GM19324 (cell line): ENCODE results near the gene TAPBP.

Source experiments
- ATAC-seq: cut with Tn5 transposase; IDR thresholded peaks from one replicate; pipeline ENCODE4 v1.9.1; 2021; ENCODE audit warnings: mild to moderate bottlenecking, moderate library complexity; ENCODE audit not compliant: unreplicated experiment, low FRiP score

Gene TAPBP

DNA sequence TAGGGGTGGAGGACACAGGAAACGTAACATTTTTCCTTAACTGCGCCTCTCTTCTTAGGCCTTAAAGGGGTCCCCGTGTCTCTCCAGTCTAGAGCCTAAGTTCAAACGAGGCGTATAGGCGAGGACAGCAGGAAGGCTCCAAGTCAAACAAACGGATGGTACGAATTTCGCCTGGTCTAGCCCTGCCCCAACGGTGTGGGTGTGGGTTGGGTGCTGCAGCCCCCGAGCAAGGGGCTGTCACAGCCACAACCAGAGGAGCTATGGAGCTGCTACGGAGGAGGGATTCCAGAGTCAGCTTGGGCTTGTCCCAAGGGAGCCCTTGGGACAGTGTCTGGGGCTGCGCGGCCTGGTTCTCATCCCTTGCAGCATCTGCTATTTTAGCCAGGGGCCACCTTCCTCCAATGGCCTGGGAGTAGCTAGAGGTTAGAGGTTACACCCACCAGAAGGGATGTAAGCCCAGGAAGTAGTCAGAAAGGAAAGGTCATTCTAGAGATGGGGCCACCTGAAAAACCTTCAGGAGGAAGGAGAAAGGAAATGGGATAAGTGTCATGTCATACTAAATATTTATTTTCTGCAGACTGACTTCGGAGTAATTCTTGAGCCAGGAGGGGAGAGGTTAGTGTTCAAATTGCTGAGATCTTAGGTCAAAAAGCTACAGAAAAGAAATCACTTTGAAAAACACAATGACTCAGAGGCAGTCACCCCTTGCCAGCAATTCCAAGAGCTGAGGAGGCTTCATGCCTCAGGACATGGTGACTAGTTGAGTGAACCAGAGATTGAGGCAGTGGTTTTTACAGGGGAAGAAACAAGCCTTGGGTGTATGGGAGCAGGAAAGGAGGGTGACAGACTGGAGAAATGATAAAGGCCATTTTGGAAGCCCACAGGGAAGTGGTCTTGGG is 63.9 kb downstream of the TAPBP start:
- ATAC-seq, result no peak
